Activated gamma-delta T cell treated with Interleukin-2 at 50 U/mL for 16 hours (primary cell): ENCODE data around the gene LZTFL1.

Experiments
- DNase-seq: peaks from one replicate; pipeline ENCODE4 v3.0.0-alpha.2; 2020

The LZTFL1 gene

DNA sequence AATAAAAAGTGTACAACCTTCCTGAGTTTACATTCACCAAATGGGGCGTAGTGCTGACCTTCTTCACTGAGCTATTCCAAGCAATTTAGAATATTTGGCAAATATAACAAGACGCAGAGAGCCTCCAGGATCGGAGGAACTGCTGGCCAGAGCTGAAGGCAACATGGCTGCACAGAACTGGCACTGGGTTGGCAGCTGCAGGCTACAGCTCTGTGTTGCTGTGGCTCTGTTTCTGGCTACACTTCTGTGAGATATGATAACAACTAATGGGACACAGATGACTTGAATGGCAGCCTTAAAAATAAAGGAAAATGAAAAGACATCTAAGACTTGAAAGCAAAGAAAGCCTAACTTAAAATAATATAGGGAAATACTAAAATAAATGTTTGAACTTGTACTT lies 34.8 kb downstream of the LZTFL1 start:
- no peak for DNase-seq

DNA sequence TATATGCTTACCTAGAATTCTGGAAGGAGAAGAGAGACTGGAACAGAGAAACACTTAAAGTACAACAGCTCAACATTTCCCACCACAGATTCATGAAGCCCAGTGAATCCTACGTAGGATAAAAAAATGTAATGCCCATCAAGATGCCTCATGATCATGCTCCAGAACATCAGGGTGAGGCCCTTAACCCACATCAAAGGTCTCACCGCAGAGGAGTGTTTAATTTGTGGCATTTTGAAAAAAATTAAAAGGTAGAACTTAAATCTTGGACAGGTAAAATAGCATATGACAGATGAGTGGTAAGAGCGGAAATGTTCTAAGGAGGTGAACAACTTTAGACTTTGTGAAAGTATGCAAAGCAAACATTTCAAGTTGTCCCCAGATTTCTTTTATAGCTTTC lies 35.8 kb downstream of the LZTFL1 start:
- no peak for DNase-seq

DNA sequence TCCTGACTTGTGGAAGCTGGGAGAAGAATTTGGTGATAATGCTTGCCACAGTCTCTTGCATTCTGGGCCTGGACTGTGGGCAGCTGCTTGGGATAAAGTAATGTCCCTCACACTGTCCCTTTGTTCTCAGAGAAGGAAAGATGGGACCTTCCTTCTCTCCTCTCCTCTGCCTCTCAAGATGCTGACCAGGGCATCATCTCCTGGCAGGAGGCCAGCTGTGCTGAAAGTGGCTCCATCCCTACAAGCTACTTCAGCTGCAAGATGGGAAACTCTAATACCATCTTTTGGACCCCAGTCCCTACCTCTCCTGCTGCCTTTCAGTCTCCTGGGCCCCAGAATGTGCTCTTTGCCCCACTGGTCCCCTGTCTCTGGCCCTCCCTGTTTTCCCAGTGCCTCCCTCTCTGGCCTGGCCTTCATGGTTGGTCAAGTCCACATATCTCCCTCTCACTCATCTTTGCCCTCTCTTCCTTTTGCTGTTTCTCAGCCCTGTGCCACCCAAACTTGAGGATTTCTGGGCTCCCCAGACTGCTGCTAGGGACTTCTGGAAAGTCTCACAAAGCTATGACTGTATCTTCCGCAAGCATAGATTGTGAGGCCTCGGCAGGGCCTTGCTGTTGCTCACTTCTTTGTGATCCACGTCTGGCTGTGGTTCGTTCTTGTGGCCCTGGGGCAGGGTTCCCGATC lies 38.5 kb downstream of the LZTFL1 start:
- DNase-seq = no peak

DNA sequence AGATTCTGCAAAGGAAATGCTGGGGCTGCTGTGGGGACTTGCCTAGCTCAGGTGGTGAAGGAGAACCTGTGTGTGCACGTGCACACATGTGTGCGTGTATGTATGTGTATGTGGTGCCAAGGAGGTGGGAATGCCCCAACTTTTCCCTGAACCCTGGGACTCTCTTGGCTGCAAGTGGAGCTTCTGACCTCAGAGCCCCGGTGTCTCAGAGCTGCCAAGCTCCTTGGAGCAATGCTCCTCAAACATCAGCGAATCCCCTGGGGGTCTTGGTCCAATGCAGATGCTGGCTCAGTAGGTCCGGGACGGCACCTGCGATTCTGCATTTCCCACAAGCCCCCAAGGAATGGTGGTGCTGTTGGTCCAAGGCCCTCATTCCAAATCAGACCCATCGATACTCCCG lies 39.8 kb downstream of the LZTFL1 start:
- DNase-seq = no peak

DNA sequence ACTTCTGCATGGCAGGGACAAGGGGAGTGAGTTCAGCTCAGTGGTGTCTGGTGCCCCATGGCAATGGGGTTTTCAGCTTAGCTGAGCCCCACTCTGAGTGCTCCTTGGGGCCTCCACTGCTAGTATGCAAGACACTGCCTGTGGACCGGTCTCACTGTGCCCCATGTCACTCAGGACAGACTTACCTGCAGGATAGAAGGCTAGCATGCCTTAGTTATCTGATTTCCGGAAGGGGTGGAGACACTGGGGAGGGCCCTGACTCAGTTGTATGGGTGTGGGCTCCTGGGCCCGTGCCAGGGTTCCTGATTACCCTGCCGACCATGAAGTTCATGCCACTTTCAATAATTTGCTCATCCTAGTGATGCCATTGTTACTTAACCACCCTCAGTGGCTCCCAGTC lies 41.3 kb downstream of the LZTFL1 start:
- DNase-seq = no peak

DNA sequence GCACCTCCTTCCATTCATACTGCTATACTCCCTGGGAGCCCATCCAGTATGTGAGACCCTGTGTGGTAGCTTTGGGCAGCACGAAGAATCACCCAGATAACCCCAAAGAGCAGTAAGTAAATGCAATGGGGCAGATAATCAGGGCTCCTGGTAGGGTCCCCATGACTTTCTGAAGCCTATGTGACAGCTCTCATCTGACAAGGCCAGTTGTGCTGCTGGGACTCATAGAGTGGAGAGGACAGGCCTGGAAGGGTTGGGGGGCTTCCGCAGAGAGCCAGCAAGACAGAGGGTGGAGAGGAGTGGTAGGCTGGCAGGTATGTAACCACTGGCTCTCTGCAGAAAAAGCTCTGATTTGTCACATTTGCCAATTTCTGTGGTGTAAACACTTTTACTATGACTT lies 42.3 kb downstream of the LZTFL1 start:
- DNase-seq = no peak

DNA sequence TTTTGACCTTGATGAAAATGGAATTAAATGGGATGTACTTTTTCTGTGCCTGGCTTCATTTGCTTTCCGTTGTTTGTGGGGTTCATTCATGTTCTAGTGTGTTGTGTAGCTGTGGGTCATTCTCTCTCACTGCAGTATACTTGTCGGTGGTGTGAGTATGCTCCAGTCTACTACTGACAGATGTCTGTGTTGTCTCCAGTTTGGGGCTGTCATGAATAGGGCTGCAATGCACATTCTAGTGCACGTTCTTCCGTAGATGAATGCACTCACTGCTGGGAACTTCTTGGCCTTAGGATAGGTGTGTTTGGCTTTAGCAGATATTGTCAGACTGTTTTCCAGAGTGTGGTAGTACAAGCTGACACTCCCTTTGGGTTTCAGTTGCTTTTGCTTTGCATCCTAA lies 43.9 kb downstream of the LZTFL1 start:
- DNase-seq = no peak

DNA sequence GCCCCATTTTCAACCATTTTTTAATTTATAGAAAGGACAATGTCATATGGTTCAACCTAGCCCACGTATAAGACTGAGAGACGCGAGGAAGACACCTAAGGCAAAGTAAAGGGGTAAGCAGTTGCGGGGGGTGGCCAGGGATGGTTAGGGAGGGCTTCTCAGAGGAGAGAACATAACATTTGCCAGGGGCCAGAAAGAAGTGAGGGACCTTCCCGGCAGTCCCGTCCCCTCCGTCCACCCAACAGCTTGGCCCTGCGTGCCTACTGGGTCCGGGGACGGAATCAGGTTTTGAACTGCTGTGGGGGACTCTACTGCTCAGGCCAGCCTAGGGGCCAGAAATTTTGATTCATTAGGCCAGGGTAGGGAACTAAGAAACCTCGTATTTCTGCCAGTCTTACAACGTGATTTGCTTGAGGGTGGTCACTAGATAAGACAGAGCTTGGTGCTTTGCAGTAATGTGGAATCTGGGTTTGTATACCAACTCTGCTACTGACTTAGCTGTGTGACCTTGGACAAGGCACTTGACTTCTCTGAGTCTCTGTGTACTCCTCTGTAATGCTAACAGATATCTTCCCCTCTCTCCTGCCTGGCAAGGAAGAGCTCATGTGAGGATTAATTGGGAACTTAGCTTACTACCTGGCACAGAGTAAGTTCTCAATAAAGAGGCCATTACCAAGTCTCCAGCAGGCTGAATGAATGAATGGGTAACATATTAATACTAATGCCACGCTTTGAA lies 44.8 kb downstream of the LZTFL1 start:
- DNase-seq = no peak

DNA sequence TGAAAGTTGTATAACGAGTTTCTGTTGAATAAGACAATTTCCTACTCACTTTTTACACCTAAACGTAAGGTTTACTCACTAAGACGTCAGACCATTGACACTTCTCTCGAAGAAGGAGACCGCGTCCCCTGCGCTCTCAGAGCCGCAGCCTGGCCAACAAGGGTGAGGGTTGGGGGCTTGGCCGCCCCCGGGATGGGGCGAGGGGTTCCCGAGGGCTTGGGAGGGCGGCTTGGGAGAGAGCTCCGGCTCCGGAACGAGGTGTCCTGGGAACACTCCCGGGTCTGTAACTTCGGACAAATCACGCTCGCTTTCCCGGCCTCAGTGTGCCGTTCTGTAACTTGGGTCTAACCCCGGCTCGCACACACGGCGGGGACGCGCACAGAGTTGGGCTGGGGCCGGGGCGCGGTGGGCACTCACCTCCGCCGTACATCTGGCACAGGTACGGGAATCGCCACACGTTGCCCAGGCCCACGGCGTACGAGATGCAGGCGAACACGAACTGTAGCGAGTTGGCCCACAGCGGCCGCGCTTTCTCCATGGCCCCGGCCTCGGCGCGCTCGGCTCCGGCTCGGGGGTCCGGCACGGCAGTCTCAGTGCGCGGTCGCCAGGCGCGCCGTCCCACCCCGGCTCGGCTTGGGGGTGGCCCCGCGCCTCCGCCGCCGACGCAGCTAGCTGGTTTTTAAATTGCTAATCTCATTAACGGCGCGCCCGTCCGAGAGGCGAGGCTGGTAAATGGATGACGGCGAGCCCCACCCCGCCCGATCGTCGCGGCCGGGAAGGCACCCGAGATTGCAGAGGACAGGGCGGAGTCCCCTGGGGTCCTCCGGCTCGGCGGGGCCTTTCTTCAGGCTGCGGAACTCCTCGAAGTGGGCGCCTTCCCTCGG lies 45.8 kb downstream of the LZTFL1 start, which contains the start of gene SLC6A20:
Gene SLC6A20 (minus strand): TSS at position 655 of the 884 bp plus-strand sequence. CDS start 117 bp downstream, at position 538.
- DNase-seq = no peak

DNA sequence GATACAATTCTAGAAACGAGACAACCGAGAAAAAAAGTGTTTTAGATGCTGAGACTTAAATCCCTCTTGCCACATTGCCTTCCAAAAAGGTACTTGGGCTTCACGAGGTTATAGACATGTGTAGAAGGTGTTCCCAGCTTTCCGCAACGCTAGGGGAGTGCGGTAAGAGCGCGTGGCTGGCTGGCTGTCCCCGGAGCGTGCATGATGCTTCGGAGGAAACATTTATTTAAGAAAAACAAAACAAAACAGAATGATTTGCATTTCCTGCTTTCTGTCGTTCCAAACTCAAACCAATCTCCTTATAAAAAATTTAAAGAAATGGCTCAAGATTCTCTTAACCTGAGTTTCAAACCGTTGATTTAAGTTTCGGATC lies 46.4 kb downstream of the LZTFL1 start:
- DNase-seq = no peak

DNA sequence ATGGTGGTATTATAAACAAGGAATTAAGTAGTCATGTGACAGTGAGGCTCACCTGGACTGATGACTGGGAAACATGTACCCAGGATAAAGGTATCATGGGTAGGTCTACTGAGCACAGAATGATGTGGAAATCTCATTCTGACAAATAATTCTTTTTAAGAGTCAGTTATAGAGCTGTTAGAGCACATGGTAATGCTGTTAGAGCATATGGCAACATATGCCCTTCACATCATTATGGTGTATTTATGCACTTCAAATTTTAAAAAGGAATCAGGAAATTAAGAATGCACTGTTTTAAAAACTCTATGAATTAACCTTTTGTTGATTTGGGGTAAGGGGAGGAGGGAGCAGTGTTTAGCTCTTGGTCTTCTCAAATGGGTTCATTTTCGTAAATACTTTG lies 47.3 kb downstream of the LZTFL1 start:
- no peak for DNase-seq

DNA sequence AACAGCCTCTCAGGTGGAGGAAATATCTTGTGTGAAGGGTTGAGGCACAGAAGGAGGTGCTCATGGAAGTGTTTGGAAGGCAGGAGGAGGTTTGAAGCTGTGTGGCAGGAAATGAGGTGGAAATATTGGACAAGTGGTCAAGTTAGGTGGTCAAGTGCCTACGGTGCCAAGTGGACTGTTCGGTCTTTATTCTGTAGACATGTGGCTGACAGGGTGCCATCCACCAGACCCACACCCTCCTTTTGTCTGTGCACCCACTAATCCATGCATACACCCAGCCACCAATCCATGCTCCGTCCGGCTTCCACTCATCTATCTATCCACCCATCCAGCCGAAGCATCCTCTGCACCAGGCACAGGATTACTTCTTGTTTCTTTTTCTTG lies 47.8 kb downstream of the LZTFL1 start:
- no peak for DNase-seq

DNA sequence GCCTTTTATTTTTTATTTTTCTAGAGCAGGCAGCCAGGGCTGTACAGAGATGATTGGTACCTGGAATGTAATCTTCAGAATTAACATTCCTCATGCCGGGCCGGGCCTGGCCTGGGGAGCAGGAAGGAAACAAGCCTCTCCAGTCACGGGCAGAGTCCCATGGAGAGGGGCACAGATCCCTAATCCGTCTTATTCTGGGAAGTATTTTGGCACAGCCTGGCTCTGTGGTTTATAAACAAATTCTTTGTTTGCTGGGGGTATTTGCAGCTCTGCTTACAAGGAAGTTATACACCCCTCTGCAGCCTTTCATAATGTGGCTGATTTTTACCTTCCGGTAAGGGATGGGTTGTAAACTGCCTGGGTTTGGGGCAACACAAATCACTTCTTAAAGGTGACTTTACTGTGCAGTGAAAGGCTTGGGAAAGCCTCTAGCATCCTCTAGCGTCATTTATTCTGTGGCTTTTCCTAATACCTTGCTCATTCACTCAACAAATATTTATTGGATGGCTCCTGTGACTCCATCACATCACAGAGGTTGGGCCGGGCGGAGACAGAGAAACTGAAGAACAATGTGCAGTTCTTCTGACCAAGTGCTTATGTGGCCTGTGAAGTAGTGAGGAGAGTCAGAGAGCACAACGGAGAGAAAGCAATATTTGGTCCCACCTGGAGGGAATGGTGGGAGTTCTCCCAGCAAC lies 48.3 kb downstream of the LZTFL1 start:
- no peak for DNase-seq

DNA sequence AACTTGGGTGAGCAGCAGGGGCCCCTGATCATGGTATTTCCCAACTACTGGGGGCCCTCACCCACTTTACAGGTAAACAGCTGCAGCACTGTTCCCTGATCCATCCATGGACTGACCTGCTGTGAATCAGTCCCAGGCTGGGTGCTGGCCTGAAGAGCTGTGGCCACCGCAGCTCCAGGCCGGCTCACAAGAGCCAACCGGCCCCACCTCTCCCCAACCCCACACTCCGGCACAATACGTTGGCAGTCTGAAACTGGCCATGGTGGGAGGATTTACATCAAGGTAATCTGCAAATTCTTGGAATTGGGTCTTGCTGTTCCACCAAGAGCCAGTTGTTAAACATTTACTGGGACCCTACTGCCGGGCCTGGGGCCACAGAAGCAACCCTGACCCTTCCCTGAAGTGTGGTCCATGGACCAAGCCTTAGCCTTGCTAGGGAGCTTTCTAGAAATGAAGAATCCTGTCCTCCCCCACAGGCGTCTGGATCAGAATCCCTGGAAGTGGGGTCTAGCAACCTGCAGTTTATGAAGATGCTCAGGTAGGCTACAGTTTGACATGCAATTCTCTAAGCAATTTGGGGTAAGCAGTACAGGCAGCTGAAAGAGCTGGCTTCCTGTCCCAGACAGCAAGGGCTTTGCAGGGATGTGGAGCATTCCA lies 49.3 kb downstream of the LZTFL1 start:
- DNase-seq = no peak

DNA sequence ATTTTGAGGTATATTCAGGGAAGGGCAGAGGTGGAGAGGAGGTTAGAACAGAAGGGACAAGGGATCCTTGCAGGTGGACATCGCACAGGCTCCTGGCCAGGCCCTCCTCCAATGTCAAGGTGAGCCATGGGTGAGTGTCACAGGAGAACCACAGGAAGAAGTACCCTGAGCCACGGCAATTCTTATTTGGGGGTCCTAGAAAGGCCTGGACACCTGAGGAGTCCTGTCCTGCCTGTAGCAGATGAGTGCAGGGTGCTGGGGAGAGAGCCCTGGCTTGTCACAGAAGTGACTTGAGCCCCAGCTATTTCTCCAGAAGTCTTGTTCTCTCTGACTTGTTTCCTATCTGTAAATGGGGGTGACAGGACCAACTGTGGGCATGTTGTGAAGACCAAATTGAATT lies 49.9 kb downstream of the LZTFL1 start:
- DNase-seq = no peak

DNA sequence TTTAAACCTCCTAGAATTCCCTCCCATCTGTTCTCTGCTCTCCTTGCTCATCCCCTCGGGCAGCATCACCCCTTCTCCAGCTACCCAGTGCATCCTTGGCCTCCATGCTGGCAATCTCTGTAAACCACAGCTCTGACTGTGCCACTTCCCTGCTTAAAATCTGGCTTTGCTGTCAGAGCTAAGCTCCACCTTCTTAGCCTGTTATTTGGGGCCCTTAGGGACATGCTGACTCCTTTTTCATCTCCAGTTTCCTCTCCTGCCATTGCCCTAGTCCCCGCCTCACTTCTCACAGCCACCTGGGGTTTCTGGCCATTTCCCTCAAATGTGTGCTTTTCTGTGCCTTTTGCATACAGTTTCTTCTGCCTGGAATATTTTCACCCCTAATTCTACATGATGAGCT lies 51.3 kb downstream of the LZTFL1 start:
- no peak for DNase-seq

DNA sequence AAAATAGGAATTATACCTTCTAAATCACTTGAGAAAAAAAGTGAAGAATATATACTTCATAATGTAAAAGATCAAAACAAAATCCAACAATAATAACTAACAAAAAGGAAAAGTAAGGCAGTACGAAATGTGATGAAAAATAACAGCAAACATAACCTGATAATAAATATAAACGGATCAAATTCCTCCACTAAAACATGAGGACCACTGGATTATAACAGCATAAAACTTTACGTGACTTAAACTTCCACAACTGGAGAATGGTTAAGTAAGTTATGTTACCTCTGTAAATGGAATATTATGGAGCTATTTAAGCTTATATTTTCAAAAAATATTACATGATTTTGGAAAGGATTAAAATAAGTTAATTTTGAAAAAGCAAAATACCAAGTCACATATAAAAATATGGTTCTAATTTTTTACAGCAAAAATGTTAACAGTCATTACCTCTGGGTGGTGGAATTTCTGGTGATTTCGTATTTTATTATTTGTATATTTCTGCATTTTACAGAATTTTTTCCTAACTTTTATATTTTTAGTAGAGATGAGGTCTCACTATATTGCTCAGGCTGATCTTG lies 52.6 kb downstream of the LZTFL1 start:
- no peak for DNase-seq

DNA sequence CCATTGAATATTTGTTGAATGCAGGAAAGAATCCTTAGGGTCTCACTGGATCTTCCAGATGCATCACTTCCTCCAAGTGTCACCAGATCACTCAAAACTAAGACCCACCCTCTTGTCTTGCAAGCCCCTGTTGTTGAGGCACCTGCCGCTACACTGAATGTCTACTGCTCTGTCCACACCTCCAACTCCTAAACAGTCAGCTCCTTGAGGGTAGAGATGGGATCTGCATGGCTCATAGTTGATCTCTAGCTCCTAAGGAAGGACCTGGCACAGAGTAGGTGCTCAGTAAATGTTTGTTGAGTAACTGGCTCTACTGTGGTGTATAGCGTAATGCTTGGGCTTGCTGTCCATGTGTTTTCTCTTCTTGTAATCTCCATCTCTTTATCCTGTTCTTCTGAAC lies 54.4 kb downstream of the LZTFL1 start:
- DNase-seq = no peak

DNA sequence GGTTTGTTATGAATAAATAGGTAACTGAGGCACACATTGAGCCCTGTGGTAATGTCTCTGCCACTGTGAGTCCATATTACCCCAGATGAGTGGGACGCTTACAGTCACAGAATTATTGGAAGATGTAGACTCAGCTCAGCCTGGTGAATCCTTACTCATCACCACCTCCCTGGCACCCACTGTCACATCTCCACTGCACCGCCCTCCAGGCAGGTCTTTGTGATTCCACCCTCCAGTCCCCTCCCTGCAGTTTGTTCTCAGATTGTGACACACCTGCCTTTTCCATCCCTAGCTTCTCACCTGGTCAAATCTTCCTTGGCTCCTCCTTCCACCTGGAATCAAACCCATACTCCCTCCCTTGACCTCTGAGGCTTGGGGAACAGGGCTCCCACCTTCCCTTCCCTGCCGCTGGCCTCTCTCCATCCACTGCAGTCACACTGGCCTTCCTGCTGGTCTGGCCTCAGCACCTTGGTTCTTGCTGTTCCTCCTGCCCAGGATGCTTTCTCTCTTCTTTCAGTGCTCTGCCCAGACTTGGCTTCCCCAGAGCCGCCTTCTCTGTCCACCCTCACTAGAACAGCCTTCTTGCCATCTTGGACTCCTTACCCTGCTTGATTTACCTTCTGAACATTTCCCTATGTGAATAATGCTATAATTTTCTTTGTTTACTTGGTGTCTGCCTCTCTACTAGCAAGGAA lies 55.0 kb downstream of the LZTFL1 start:
- no peak for DNase-seq

DNA sequence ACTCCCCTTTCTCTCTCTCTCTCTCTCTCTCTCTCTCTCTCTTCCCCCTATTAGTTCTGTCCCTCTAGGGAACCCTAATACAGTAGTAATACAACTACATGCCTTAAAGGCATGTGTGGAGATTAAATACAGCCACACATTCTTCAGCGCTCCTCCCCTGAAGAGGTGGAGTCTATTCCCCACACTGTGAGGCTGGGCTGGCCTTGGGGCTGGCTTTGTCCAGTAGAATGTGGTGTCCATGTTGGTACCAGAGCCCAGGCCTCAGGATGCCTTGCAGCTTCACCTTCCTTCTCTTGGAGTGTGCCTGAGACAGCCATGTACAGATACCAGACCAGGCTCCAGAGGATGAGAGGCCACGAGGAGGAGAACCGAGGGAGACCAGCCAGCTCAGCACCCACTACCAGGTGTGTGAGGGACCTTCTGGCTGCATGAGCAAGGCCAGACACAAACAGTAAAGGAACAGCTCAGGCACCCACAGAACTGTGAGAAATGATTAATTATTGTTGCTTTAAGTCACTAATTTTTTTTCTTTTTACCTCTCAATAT lies 56.2 kb downstream of the LZTFL1 start:
- no peak for DNase-seq

DNA sequence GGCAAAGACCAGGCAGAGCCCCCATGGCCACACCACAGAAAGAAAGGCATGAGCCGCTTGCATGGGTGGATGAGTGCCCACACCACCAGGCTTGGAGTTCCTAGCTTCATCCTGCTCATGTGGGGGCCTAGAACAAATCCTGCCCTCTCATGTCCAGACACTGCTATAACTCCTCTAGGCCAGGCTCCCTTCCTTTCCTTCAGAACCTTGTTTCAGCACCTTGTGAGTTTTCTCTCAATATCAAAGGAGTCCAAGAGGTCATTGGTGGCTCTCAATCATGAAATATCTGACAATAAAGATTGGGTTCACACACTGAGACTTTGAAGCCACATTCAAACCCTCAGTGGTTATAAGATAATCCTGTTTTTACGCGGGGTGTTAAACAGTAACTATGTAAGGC lies 58.3 kb downstream of the LZTFL1 start:
- DNase-seq = no peak
